GM12892 (cell line): ENCODE data around the gene ELP4.

Experiments
- POLR2A ChIP-seq: IDR thresholded peaks from 2 replicates; pipeline ENCODE4 v1.6.1; 2011; ENCODE audit warnings: low read depth, low read length, control low read depth
- POLR2AphosphoS5 ChIP-seq: IDR thresholded peaks from 2 replicates; pipeline ENCODE4 v1.6.1; 2011; ENCODE audit warnings: low read depth, low read length, control low read depth
- TAF1 ChIP-seq: IDR thresholded peaks from 2 replicates; pipeline ENCODE4 v1.6.1; 2011; ENCODE audit warnings: low read depth, mild to moderate bottlenecking, control low read depth, low read length, borderline replicate concordance

GRCh38 chr11:31628111-31628510, 118.5 kb downstream of the ELP4 start:
- TF ChIP-seq POLR2A (no peak), POLR2AphosphoS5 (no peak), TAF1 (no peak)
